Measurements from ENCODE around the gene VWCE. TPM values are rescaled to one million over a fixed set of nuclear protein-coding genes. Genes with fewer than 3 reads are reported as not detected.

VWCE gene
- total RNA-seq, 1 donor from 2014 or later, result 0.26 TPM

DNA sequence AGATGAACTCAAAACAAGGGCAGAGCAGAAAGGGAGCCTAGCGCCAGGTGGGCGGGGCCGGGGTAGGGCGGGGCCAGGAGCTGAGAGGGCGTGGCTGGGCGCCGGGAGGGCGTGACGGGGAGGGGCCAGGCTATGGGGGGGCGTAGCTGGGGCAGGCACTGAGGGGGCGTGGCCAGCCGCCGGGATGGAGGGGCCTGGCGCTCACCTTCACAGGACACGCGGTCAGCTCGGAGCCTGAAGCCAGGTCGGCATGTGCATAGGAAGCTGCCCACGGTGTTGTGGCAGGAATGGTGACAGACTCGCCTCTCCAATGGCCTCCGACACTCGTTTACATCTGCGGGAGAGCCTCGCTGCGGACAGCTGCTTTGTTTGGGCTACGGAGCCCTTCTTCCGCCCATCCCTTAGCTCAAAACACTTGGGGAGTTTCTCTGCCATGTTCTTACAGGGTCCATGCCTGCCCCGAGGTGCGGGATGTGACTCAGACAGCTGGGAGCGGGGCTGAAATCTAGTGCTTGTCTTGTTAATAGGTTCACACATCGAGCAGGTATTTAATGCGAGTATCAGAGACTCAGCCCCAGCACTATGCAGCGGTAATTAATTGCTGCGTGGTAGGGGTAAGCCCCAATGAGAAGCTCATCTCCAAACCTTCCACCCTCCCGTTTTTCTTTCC is 13.4 kb downstream of the VWCE start:
- TF ChIP-seq CTCF (IDR thresholded peaks at IDR 0.05; ENCODE audit: insufficient read depth, low read length, severe bottlenecking), result no peak
- Histone ChIP-seq H3K36me3 (ENCODE audit: control insufficient read depth, insufficient read depth, low read length) (no peaks in the 10 kb centered on the region), H3K4me3 (ENCODE audit: low read depth, low read length) (peak overlapping the region; percentile 22), H3K27me3 (ENCODE audit: control insufficient read depth, insufficient read depth, low read length) (no peaks in the 10 kb centered on the region)
- DNase-seq (ENCODE audit: low read depth) (peak; percentile 58), FAIRE-seq (no peak)

- FAIRE-seq (no peak), DNase-seq (ENCODE audit: low read depth) (no peak)
- Histone ChIP-seq H3K27me3 (ENCODE audit: control insufficient read depth, insufficient read depth, low read length) (no peaks in the 10 kb centered on the region), H3K4me3 (ENCODE audit: low read depth, low read length) (no peak overlapping the region), H3K36me3 (ENCODE audit: control insufficient read depth, insufficient read depth, low read length) (no peaks in the 10 kb centered on the region)
- no peak for TF ChIP-seq CTCF (IDR thresholded peaks at IDR 0.05; ENCODE audit: insufficient read depth, low read length, severe bottlenecking)
Observed at GRCh38 chr11:61280883-61281580, 14.1 kb downstream of the VWCE start.

- TF ChIP-seq CTCF (IDR thresholded peaks at IDR 0.05; ENCODE audit: insufficient read depth, low read length, severe bottlenecking), result no peak
- H3K36me3 ChIP-seq (ENCODE audit: control insufficient read depth, insufficient read depth, low read length), result no peaks in the 10 kb centered on the region
- no peaks in the 10 kb centered on the region for H3K27me3 ChIP-seq (ENCODE audit: control insufficient read depth, insufficient read depth, low read length)
- DNase-seq (ENCODE audit: low read depth) (peak; percentile 97), FAIRE-seq (no peak)
- no peak overlapping the region for H3K4me3 ChIP-seq (ENCODE audit: low read depth, low read length)
Observed at GRCh38 chr11:61279934-61280659, 15.0 kb downstream of the VWCE start.

DNA sequence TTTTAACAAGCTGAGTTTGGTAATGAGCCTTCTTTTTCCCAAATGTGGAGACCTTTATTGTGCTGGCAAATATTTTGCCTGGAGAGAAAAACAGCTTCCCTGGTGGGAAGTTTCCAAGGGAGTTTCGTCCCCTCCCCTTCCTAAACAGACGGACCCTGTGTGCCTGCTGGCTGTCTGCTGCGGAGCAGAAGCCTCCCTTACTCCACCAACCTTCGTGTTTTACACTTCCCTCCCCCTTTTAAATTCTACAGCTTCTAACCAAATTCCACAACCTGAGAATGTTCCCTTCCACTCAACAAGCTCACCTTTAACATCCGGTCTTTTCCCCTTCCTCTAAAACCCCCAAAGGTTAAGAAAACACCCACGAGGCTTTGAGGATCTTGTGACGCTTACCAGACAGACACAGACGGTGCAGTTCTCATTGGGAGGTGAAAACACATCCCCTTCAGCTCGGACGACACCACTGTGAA is 17.1 kb downstream of the VWCE start:
- Histone ChIP-seq H3K4me3 (ENCODE audit: low read depth, low read length) (no peak overlapping the region), H3K27me3 (ENCODE audit: control insufficient read depth, insufficient read depth, low read length) (no peaks in the 10 kb centered on the region), H3K36me3 (ENCODE audit: control insufficient read depth, insufficient read depth, low read length) (no peaks in the 10 kb centered on the region)
- no peak for DNase-seq (ENCODE audit: low read depth)
- FAIRE-seq, result no peak
- no peak for TF ChIP-seq CTCF (IDR thresholded peaks at IDR 0.05; ENCODE audit: insufficient read depth, low read length, severe bottlenecking)

GRCh38 chr11:61277186-61278000 is 17.7 kb downstream of the VWCE start:
- TF ChIP-seq CTCF (IDR thresholded peaks at IDR 0.05; ENCODE audit: insufficient read depth, low read length, severe bottlenecking), result no peak
- no peak overlapping the region for H3K4me3 ChIP-seq (ENCODE audit: low read depth, low read length)
- no peaks in the 10 kb centered on the region for H3K36me3 ChIP-seq (ENCODE audit: control insufficient read depth, insufficient read depth, low read length)
- no peaks in the 10 kb centered on the region for H3K27me3 ChIP-seq (ENCODE audit: control insufficient read depth, insufficient read depth, low read length)
- FAIRE-seq (no peak), DNase-seq (ENCODE audit: low read depth) (no peak)

Measured in bronchial epithelial cell (primary cell).